GM21786 (cell line): Measurements from ENCODE around the gene COG3.

Source experiments
- ATAC-seq: cut with Tn5 transposase; IDR thresholded peaks from one replicate; pipeline ENCODE4 v1.9.1; 2021; ENCODE audit not compliant: unreplicated experiment

Gene COG3

GRCh38 chr13:45445053-45445452, 19.7 kb upstream of the COG3 start:
- no peak for ATAC-seq

GRCh38 chr13:45446181-45446580, 18.6 kb upstream of the COG3 start:
- ATAC-seq = no peak

- no peak for ATAC-seq
Observed at GRCh38 chr13:45447050-45447661, 17.6 kb upstream of the COG3 start.

DNA sequence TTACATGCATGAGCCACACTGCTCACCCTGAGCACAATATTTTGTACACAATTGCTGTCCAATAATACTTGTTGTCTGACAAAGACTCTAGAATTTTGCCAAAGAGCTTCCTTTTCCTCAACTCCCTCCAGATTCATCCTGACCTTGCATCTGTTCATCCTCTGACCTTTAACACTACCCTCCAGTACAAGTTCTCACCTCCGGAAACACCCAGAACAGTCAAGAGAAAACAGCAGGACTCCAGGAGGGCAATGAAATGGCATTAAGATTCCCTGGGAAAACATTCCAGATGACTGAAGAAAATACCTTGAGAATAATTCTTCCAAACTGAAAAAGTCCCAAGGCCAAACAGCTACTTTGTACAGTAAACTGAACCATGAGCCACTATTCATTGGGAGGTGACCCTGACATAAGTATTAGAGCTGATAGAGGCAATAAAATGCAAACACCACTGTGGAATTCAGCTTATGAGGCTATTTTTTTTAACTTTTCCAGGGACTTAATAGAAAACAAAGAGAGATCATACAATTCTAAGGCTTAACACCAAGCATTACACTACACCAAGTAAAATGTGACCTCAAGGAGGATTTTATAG, 15.7 kb upstream of the COG3 start:
- no peak for ATAC-seq

- ATAC-seq = no peak
Observed at GRCh38 chr13:45451282-45451681, 13.5 kb upstream of the COG3 start.

DNA sequence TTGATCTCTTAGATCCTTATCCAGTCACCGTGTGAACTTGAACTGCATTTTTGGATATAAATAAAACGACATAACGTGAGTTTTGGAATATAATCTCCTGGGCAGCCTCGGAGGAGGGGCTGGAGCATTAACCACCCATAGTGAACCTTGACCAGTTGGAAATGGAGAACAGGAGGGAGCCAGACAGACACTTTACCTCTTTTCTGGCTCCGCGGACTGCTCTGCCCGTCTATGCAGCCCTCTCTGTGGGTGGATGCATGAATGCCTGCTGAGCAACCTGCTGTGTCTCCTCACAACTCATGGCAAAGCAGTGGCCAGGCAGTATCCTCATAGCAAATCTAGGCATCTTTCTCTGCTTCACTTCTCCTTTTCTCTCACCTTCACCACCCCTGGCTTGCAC, 10.5 kb upstream of the COG3 start:
- ATAC-seq = no peak

DNA sequence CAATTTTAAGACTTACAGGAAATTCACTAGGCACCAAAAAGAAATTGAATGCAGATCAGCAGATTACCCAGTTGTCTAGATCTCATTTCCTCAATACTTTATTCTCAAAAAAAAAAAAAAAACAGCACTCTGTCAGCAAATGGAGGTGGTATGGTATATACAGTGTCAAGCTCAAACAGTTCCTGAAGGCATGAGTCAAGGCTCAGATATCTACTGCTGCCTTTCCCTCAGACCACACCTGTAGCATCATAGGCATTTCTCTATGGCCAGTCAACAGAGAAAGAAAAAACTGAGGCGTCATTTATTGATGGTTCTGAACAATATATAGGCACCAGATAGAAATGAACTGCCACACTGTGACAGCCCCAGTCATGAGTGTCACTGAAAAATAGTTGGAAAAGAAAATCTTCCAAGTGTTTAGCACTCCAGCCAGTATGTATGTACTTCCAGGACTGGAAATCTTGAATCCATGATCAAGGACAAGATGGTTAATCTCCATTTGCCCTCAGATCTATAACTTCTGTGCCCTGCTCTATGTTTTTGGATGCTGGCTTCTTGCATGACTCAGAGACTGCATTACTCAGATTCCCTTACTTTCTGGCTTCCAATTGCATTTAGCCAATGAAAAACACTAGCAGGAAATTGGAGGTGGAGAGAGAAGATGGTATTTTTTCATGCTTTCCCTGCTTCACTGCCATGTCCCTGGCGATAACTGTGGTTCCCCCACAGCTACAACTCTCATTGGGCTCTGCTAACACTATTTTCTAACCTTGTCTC, 8.4 kb upstream of the COG3 start:
- ATAC-seq = no peak

DNA sequence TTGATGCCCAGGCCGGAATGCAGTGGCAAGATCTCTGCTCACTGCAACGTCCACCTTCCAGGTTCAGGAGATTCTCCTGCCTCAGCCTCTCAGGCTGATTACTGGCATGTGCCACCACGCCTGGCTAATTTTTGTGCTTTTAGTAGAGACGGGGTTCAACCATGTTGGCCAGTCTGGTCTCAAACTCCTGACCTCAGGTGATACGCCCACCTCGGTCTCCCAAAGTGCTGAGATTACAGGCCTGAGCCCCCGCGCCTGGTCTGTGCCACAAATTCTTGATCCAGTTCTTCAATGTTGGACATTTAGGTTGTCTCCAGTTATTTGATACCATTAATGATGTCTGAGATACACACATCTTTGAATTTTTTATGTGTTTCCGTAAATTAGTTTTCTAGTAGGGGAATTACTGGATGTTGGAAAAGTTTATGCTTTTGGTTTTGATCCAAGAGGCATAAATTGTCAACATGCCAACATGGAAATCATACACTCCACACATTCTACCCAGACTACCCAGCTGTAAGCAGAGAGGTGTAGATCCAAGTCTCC, 525 bp upstream of the COG3 start:
- no peak for ATAC-seq

DNA sequence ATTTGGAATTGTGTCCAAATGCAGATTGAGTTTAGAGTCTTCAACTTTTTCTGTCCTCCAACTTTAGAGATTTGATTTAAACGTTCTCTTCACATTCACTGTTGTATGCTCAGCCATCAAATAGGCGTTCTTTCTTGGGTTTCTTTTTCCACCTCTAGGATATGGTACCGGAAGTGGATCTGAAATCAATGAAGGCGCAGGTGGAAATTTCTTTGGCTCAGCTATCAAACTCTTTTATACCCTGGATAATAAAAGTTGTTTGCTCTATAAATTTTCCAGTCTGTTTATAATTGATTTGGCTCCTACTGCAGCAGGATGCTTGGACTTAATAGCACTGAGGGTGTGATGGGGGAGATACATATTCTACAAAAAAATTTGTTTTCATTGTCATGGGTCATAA, 1.6 kb downstream of the COG3 start:
- no peak for ATAC-seq

DNA sequence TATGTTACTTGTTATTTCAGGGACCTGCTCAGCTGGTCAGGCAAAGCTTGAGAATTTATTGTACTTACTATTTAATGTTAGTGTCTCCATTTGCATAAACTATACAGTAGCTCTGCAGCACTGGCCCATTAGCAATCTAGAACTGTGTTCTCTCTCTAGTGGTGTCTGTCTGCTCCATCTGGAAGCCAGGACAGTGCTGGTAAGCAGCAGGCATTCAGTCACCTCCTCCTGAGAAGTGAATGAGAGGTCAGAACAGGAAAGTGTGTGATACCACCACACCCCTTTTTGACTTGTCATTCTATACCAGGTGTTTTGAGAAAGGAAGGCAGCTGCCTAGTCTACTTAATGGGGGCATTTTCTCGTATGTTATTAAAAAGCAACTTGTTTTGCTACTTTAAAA, 3.9 kb downstream of the COG3 start:
- no peak for ATAC-seq

DNA sequence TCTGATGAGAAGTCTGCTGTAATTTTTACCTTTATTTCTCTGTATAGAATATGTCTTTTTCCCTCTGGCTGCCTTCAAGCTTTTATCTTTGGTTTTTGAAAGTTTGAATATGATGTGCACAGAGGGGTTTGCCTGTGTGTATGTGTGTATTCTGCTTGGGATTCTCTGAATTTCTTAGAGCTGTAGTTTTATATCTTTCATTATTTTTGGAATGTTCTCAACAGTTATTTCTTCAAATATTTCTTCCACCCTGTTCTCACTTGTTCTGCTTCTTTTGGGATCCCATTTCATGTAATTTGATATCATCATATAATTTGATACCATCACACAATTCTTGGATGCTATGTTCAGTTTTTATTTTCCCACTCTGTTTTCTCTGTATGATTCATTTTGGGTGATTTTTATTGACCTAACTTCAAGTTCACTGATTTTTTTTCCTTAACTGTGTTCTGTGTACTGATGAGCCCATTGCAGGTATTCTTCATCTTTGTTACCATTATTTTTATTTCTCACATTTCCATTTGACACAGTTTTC, 7.5 kb downstream of the COG3 start:
- ATAC-seq = no peak

- no peak for ATAC-seq
Observed at GRCh38 chr13:45473627-45474026, 8.9 kb downstream of the COG3 start.

- ATAC-seq = no peak
Observed at GRCh38 chr13:45474584-45475454, 10.1 kb downstream of the COG3 start.

GRCh38 chr13:45479661-45480060, 14.9 kb downstream of the COG3 start:
- no peak for ATAC-seq

GRCh38 chr13:45481688-45482087, 16.9 kb downstream of the COG3 start:
- ATAC-seq = no peak

DNA sequence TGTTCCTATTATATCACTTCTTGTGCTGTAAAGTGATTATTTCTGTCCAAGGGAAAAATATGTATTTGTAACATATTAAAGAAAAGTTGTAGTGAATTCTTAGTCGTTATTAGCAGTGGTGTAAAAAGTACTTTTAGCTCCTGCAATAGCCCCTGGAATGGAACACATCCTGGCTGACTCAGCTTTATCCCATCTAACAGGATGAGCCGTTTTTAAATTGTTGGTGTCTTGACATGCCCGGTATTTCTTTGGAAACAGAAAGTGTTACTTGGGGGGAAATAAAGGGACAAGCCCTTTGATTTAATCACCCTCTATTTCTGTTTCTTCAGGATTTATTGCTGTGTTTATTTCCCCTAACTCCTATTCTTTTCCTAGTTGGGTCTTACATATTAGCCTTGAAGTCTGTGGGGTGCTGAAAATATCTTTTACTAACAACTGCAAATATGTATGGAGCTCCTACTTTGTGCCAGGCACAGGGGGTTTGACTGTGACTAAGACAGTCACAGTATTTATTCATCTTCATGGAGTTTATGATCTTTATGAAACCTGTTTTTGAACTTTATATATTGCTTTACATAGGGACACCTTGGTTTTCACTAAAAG, 17.9 kb downstream of the COG3 start:
- no peak for ATAC-seq

DNA sequence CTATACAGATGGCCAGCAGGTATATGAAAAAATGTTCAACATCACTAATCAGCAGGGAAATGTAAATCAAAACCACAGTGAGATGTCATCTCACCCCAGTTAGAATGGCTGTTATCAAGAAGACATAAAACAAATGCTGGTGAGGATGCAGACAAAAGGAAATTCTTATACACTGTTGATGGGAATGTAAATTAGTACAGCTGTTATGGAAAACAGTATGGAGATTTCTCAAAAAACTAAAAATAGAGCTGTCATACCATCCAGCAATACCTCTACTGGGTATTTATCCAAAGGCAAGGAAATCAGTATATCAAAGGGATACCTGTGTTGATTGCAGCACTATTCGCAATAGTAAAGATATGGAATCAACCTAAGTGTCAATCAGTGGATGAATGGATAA, 22.9 kb downstream of the COG3 start:
- no peak for ATAC-seq

- no peak for ATAC-seq
Observed at GRCh38 chr13:45490068-45490467, 25.3 kb downstream of the COG3 start.

DNA sequence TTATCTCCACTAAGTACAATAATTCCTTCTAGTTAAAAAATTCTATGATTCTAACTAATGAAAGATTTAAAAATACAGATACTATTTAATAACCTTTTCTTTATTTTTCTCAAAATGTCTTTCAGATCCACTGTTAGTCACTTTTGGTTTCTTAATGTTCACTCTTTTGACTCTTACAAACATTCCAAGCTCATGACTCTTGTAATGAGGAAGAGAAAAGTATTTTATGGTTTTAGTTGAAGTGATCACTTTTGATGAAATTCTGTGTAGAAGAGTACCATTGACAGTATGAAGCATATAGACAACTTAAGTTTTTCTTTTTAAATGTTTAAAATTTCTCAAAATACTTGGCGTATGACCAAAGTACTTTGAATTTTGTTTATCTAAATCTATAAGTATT, 27.8 kb downstream of the COG3 start:
- ATAC-seq = no peak

- ATAC-seq = no peak
Observed at GRCh38 chr13:45496942-45497341, 32.2 kb downstream of the COG3 start.
